GM08714 (cell line): ENCODE measurements around the gene FAM200A.
"Not testable (repeated sequence)": the region's sequence is repeated elsewhere in the genome, so short reads cannot be mapped to it uniquely, and the experiment has no call there.

Experiments
- H3K4me3 ChIP-seq: fragments of 200-500 bp; sonication (Bioruptor generic); 2 replicates; pipeline ENCODE4 v1.5.1; 2014; ENCODE audit warnings: mild to moderate bottlenecking, low read length, inconsistent platforms
- ZNF274 ChIP-seq: IDR thresholded peaks from 2 replicates; pipeline ENCODE4 v1.6.1; 2012; ENCODE audit warnings: mild to moderate bottlenecking, low read depth, low read length

The FAM200A gene

GRCh38 chr7:99563650-99564049 is 11.7 kb upstream of the FAM200A start:
- H3K4me3 ChIP-seq = no peak overlapping the region
- no peak for TF ChIP-seq ZNF274

GRCh38 chr7:99562832-99563231 is 10.9 kb upstream of the FAM200A start:
- H3K4me3 ChIP-seq = no peak overlapping the region
- no peak for TF ChIP-seq ZNF274

GRCh38 chr7:99562114-99562784 is 10.3 kb upstream of the FAM200A start:
- H3K4me3 ChIP-seq = no peak overlapping the region
- no peak for TF ChIP-seq ZNF274

GRCh38 chr7:99561737-99562051 is 9.8 kb upstream of the FAM200A start:
- no peak overlapping the region for H3K4me3 ChIP-seq
- no peak for TF ChIP-seq ZNF274

GRCh38 chr7:99560834-99561736 is 9.2 kb upstream of the FAM200A start:
- no peak overlapping the region for H3K4me3 ChIP-seq

GRCh38 chr7:99559175-99559915 is 7.4 kb upstream of the FAM200A start:
- TF ChIP-seq ZNF274 = no peak
- H3K4me3 ChIP-seq = peak overlapping the region; percentile 97

More at GRCh38 chr7:99560834-99561736, 9.2 kb upstream of the FAM200A start:
- TF ChIP-seq ZNF274 = no peak

- TF ChIP-seq ZNF274 = no peak
- H3K4me3 ChIP-seq = peak within 1 kb of the TSS; percentile 97
These were observed 6.6 kb upstream of the FAM200A start, which contains the start of gene ZNF655 for GRCh38 chr7:99558306-99559174. ZNF655 (plus strand) TSS chr7:99558642; CDS start chr7:99560560, 1,918 bp downstream.

- no peak for TF ChIP-seq ZNF274
- peak overlapping the region; percentile 97 for H3K4me3 ChIP-seq
These were observed 6.0 kb upstream of the FAM200A start for GRCh38 chr7:99557940-99558305.

GRCh38 chr7:99557196-99557607 is 5.3 kb upstream of the FAM200A start:
- TF ChIP-seq ZNF274 = no peak
- H3K4me3 ChIP-seq = peak overlapping the region; percentile 97

- H3K4me3 ChIP-seq = no peak overlapping the region
- no peak for TF ChIP-seq ZNF274
These were observed 3.0 kb upstream of the FAM200A start for GRCh38 chr7:99554939-99555338.

- TF ChIP-seq ZNF274 = no peak
- H3K4me3 ChIP-seq = no peak overlapping the region
These were observed 1.1 kb upstream of the FAM200A start for GRCh38 chr7:99553039-99553438.

GRCh38 chr7:99551334-99551733 is 580 bp downstream of the FAM200A start:
- TF ChIP-seq ZNF274 = no peak
- peak overlapping the region; percentile 96 for H3K4me3 ChIP-seq

- not testable (repeated sequence) for H3K4me3 ChIP-seq
These were observed 2.4 kb downstream of the FAM200A start for GRCh38 chr7:99549545-99549944.

- not testable (repeated sequence) for H3K4me3 ChIP-seq
These were observed 6.6 kb downstream of the FAM200A start for GRCh38 chr7:99545308-99545707.

GRCh38 chr7:99543916-99544315 is 8.0 kb downstream of the FAM200A start:
- TF ChIP-seq ZNF274 = no peak
- H3K4me3 ChIP-seq = no peak overlapping the region
